ENCODE data around the gene CAPN11. TPM values are rescaled to one million over a fixed set of nuclear protein-coding genes. Genes with fewer than 3 reads are reported as not detected.
A peak's percentile ranks its signal among the peaks of the same experiment; 100 is the strongest.

CAPN11 gene
- total and polyA plus RNA-seq, 2 experiments from 2014 or later: 1.1 to 1.7 TPM

DNA sequence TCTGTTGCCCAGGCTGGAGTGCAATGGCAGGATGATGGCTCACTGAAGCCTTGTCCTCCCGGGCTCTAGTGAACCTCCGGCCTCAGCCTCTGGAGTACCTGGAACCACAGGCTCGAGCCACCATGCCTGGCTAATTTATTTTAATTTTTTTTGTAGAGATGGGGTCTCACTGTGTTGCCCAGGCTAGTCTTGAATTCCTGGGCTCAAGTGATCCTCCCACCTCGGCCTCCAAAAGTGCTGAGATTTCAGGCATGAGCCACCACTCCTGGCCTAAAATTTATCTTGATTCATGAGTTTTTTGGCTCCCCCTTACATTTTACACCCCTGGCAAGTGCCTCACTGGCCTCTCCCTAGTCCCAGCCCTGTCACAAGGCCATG is 62.3 kb downstream of the CAPN11 start:
- Histone ChIP-seq H3K4me1 (ENCODE audit: insufficient read depth) (peaks cover 65% of the 10 kb centered on the region), H3K36me3 (ENCODE audit: insufficient read depth) (no peaks in the 10 kb centered on the region), H3F3A (replicated peaks; ENCODE audit: low read depth) (peaks cover 45% of the 10 kb centered on the region), H4K20me1 (replicated peaks; ENCODE audit: insufficient read depth) (peaks cover 18% of the 10 kb centered on the region), H3K4me2 (no peak overlapping the region), H2AFZ (no peak overlapping the region), H3K27me3 (ENCODE audit: insufficient read depth) (no peaks in the 10 kb centered on the region), H3K27ac (ENCODE audit: low read depth) (no peak overlapping the region), H3K4me3 (no peak overlapping the region), H3K9me2 (ENCODE audit: insufficient read depth) (no peaks in the 10 kb centered on the region), H3K79me2 (replicated peaks; ENCODE audit: insufficient read depth) (peaks cover 24% of the 10 kb centered on the region)
- Mint-ChIP-seq H3K9me3 (no peaks in the 10 kb centered on the region), H3K27ac (peak overlapping the region; percentile 33; the same call in 1 of the 2 replicates), H3K4me1 (peaks cover 71% of the 10 kb centered on the region), H3K27me3 (ENCODE audit: insufficient read depth, low read depth, poor library complexity) (peaks cover 32% of the 10 kb centered on the region), H3K4me3 (0 out of 3 replicates have a peak overlapping the region, but pooled peaks have one; percentile 1), H3K36me3 (ENCODE audit: low read depth) (peaks cover 13% of the 10 kb centered on the region; the same call in 2 of the 3 replicates)
- TF ChIP-seq ZNF331 (CRISPR knock-in tag; IDR thresholded peaks at IDR 0.05; ENCODE audit: low read depth): no peak
- no peak for TF ChIP-seq EZH2phosphoT487 (IDR thresholded peaks at IDR 0.05; ENCODE audit: unreplicated experiment)
- TF ChIP-seq NANOG (IDR thresholded peaks at IDR 0.05; ENCODE audit: borderline replicate concordance): no peak
- no peak for TF ChIP-seq CREB1 (CRISPR knock-in tag; IDR thresholded peaks at IDR 0.05; ENCODE audit: low read depth)
- TF ChIP-seq POLR2AphosphoS5 (IDR thresholded peaks at IDR 0.05; ENCODE audit: low read depth): no peak
- no peak for TF ChIP-seq EZH2 (IDR thresholded peaks at IDR 0.05; ENCODE audit: low read depth, unreplicated experiment)
- TF ChIP-seq, protein P1, sequence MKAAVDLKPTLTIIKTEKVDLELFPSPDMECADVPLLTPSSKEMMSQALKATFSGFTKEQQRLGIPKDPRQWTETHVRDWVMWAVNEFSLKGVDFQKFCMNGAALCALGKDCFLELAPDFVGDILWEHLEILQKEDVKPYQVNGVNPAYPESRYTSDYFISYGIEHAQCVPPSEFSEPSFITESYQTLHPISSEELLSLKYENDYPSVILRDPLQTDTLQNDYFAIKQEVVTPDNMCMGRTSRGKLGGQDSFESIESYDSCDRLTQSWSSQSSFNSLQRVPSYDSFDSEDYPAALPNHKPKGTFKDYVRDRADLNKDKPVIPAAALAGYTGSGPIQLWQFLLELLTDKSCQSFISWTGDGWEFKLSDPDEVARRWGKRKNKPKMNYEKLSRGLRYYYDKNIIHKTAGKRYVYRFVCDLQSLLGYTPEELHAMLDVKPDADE (IDR thresholded peaks at IDR 0.05): no peak
- DNase-seq (ENCODE audit: low spot score): no peak
- no peak for ATAC-seq

DNA sequence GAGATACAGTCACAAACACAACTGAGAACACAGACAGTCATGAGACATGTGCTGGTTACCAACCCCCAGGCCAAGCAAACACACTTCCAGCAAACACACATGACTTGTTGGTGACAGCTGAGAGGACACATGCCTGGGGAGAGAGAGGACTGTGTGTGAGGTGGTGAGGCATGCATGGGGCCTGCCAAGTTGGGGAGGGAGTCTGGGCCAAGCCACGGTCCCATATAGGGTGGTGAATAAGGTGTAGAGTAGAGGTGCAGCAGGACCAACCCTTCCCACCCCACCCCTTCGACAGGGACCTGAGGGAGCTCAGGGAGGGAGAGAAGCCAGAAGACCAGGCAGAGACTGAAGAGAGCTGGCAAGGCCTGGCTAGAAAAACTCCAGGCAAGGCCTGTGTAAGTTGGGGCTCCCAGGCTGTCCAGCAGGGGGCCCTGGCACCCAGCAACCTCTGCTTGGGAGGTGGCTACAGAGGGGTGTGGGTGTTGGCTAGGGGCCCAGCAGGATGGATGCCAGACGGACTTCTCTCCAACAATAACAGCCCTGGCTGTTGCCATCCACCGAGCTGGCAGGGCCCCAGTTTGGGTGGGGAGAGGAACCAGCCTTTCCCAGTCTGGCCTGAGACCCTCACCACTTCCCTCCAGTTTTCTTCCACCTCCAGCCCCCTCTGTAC is 62.8 kb downstream of the CAPN11 start:
- Mint-ChIP-seq H3K27me3 (ENCODE audit: insufficient read depth, low read depth, poor library complexity) (peaks cover 35% of the 10 kb centered on the region), H3K9me3 (no peaks in the 10 kb centered on the region), H3K36me3 (ENCODE audit: low read depth) (peaks cover 13% of the 10 kb centered on the region; the same call in 2 of the 3 replicates), H3K27ac (peak overlapping the region; percentile 74), H3K4me1 (peaks cover 72% of the 10 kb centered on the region), H3K4me3 (0 out of 3 replicates have a peak overlapping the region, but pooled peaks have one; percentile 1)
- DNase-seq (ENCODE audit: low spot score) (peak; percentile 81), ATAC-seq (peak; percentile 2)
- peaks cover 23% of the 10 kb centered on the region for H4K20me1 ChIP-seq (replicated peaks; ENCODE audit: insufficient read depth)
- no peaks in the 10 kb centered on the region for H3K9me2 ChIP-seq (ENCODE audit: insufficient read depth)
- H2AFZ ChIP-seq: no peak overlapping the region
- peak overlapping the region; percentile 66; the same call in 1 of the 2 replicates for H3K4me2 ChIP-seq
- H3K36me3 ChIP-seq (ENCODE audit: insufficient read depth): no peaks in the 10 kb centered on the region
- no peak overlapping the region for H3K4me3 ChIP-seq
- H3K79me2 ChIP-seq (replicated peaks; ENCODE audit: insufficient read depth): peaks cover 29% of the 10 kb centered on the region
- peaks cover 45% of the 10 kb centered on the region for H3F3A ChIP-seq (replicated peaks; ENCODE audit: low read depth)
- TF ChIP-seq, protein P1 (IDR thresholded peaks at IDR 0.05): no peak
- TF ChIP-seq, protein P2, sequence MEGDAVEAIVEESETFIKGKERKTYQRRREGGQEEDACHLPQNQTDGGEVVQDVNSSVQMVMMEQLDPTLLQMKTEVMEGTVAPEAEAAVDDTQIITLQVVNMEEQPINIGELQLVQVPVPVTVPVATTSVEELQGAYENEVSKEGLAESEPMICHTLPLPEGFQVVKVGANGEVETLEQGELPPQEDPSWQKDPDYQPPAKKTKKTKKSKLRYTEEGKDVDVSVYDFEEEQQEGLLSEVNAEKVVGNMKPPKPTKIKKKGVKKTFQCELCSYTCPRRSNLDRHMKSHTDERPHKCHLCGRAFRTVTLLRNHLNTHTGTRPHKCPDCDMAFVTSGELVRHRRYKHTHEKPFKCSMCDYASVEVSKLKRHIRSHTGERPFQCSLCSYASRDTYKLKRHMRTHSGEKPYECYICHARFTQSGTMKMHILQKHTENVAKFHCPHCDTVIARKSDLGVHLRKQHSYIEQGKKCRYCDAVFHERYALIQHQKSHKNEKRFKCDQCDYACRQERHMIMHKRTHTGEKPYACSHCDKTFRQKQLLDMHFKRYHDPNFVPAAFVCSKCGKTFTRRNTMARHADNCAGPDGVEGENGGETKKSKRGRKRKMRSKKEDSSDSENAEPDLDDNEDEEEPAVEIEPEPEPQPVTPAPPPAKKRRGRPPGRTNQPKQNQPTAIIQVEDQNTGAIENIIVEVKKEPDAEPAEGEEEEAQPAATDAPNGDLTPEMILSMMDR (conservative IDR thresholded peaks at IDR 0.05; ENCODE audit: low read depth in 2 of 2): peak; percentile 62 to 77
- TF ChIP-seq, protein P3, sequence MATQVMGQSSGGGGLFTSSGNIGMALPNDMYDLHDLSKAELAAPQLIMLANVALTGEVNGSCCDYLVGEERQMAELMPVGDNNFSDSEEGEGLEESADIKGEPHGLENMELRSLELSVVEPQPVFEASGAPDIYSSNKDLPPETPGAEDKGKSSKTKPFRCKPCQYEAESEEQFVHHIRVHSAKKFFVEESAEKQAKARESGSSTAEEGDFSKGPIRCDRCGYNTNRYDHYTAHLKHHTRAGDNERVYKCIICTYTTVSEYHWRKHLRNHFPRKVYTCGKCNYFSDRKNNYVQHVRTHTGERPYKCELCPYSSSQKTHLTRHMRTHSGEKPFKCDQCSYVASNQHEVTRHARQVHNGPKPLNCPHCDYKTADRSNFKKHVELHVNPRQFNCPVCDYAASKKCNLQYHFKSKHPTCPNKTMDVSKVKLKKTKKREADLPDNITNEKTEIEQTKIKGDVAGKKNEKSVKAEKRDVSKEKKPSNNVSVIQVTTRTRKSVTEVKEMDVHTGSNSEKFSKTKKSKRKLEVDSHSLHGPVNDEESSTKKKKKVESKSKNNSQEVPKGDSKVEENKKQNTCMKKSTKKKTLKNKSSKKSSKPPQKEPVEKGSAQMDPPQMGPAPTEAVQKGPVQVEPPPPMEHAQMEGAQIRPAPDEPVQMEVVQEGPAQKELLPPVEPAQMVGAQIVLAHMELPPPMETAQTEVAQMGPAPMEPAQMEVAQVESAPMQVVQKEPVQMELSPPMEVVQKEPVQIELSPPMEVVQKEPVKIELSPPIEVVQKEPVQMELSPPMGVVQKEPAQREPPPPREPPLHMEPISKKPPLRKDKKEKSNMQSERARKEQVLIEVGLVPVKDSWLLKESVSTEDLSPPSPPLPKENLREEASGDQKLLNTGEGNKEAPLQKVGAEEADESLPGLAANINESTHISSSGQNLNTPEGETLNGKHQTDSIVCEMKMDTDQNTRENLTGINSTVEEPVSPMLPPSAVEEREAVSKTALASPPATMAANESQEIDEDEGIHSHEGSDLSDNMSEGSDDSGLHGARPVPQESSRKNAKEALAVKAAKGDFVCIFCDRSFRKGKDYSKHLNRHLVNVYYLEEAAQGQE (IDR thresholded peaks at IDR 0.05; ENCODE audit: unreplicated experiment): no peak
- H3K27ac ChIP-seq (ENCODE audit: low read depth): no peak overlapping the region
- H3K4me1 ChIP-seq (ENCODE audit: insufficient read depth): peaks cover 65% of the 10 kb centered on the region
- no peaks in the 10 kb centered on the region for H3K27me3 ChIP-seq (ENCODE audit: insufficient read depth)

Measured in GM23338 (cell line).